HG03457 (cell line): ENCODE results near the gene SIPA1L3.
"Not testable (repeated sequence)": the region's sequence is repeated elsewhere in the genome, so short reads cannot be mapped to it uniquely, and the experiment has no call there.

Source experiments
- ATAC-seq: cut with Tn5 transposase; IDR thresholded peaks from one replicate; pipeline ENCODE4 v1.9.1; 2021; ENCODE audit warnings: moderate number of reproducible peaks; ENCODE audit not compliant: unreplicated experiment

Gene SIPA1L3

GRCh38 chr19:37914908-37915307, 7.9 kb downstream of the SIPA1L3 start:
- ATAC-seq: no peak

DNA sequence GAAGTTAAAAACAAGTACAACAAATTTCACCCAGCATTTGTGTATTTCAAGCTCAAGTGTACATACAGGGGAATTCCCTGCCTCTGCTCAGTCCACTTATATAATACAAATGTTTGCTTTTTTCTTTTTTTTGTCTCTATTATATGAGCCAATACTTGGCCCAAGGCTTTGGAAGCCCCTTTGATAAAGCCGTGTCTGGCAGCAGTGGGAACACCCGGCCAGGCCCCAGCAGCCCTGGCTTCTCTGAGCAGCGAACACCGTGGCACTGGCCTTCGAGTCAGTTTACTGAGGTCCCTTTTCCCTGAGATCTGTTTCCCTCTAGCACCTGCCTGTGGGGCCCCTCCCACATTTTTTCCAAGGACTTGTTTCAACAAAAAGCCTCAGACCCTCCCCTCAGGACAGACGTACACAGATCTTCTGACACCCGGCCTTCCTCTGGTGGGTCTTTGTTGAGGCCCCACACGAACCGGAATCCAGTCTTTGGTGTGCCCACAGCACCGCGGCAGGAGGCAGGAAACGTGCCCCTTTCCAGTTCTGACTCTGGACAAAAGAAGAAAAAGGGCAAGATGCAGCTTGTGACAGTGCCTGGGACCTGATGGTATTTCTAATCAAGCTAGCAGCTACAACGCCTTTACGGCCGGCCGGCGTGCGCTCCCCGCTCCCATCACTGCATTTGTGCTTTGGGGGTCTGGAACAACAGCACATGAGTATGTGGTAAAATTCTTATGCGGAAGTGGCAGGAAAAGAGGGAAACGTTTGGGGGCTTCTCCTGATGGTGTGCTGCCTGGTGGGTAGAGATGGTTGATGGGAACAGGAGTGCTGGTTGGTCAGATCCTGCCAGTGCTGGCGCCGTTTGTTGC, 13.8 kb downstream of the SIPA1L3 start:
- no peak for ATAC-seq

DNA sequence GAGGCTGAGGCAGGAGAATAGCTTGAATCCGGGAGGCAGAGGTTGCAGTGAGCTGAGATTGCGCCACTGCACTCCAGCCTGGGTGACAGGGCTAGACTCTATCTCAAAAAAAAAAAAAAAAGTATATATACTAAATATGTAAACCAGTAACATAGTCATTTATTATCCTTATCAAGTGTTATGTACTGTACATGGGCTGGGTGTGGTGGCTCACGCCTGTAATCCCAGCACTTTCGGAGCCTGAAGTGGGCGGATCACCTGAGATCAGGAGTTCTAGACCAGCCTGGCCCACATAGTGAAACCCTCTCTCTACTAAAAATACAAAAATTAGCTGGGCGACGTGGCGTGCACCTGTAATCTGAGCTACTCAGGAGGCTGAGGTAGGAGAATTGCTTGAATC, 17.6 kb downstream of the SIPA1L3 start:
- ATAC-seq: not testable (repeated sequence)

DNA sequence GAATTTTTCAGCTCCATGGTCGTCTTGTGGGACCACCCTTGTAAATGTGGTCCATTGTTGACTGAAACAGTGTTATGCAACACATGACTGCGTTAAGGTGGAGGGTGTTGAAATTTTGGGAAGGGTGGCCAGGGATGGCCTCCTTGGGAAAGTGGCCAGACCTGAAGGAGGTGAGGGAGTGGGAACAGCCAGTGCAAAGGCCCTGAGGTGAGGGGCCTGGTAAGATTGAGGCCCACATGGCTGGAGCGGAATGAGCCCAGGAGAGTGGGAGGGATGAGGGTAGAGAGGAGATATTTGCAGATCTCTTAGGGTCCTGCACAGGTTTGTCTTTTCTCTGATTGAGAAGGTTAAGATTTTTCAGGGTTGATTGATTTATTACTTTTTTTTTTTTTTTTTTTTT, 18.2 kb downstream of the SIPA1L3 start:
- ATAC-seq: no peak

DNA sequence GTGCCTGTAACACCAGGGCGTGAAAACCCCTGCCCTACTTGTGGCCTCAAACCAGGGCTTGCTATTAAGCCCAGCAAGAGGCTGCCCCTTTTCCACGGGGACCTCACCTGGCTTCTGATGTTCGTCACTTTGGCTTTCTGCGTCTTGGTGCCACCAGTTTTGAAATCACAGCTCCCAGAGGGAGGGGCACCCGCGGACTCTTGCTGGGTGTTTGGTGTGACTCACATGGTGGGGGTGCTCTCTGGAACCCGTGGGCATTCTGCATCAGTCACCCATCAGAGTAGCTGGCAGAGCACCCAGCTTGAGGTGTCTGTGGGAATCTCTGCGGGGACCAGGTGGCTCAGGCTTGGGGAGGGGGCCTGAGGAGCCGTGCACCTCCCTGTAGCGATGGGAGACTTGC, 19.2 kb downstream of the SIPA1L3 start:
- no peak for ATAC-seq

DNA sequence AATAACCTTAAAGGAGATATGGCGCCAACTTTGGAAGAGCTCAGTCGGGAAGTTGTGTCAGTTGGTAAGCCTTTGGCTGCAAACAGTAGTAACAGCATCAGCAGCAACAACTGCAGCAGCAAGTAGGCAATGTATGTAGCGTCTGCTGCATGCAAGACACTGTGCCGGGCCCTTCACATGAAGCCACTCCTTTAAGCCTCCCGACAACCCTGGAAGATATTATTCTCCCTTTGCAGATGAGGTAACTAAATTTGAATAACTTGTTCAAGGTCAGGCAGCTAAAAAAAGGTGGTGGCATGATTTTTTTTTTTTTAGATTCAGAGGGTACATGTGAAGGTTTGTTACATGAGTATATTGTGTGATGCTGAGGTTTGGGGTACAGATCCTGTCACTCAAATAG, 19.7 kb downstream of the SIPA1L3 start:
- no peak for ATAC-seq

GRCh38 chr19:37928527-37929286, 21.7 kb downstream of the SIPA1L3 start:
- peak; percentile 44 for ATAC-seq

- no peak for ATAC-seq
These were observed 22.4 kb downstream of the SIPA1L3 start for GRCh38 chr19:37929355-37929923.

GRCh38 chr19:37930416-37930815, 23.4 kb downstream of the SIPA1L3 start:
- no peak for ATAC-seq

- no peak for ATAC-seq
These were observed 25.1 kb downstream of the SIPA1L3 start for GRCh38 chr19:37931881-37932655.

DNA sequence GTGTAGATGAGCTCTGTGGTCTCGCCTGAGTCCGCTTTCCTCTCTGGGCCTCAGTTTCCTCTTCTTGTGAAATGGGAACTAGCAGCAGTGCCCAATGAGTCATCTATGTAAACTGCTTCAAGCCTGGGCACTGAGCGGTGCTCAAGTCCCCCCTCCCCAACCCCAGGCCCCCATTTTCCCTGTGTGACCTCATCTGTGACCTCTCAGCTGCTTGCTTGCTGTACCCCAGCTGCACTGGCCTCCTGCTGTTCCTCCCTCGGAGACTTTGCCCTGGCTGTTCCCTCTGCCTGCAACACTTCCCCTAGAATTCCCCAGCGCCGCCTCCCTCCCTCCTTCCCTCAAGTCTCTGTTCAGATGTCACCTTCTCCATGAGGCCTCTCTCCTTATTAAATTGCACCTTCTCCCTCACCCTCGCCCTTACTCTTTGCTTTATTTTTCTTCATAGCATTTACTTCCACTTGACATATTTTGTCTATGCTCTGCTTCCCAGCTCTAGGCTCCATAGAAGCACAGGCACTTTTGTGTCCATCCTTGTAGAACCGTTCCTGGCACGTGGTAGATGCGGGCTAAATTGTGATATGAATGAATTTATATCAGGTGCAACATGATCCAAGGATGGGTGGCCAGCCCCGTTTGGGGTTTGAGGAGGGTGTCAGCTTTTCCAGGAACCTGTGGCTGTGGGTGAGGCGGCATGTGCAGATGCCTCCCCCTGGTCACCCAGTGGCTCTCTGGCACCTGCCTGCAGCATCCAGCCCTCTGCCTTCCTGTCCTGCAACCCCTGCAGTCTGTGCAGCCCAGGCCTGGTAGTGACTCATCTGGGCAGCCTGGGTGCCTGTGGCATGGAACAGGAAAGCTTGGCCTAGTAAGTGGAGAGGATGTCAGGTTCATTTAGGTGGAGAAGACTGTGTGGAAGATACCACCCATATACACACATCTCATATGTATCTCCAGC, 26.3 kb downstream of the SIPA1L3 start:
- ATAC-seq: no peak

DNA sequence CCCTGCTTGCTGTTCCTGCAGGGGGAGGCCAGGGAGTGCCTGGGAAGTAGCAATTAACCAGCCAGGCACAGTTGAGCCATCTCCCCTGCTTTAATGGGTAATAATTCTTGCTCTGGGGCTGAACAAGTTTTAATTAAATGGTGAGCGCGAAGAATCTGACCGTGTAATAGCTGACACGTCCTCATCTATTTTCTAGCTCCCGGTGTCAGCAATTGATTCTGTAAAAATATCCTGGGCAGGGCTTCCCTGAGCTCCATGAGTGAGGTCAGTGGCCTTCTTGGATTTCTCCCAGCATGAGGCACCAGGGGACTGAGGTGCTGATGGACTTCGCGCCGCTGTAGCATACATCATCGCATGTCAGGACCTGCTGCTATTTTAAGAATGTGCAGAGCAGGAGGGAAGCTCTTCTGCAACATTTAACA, 26.9 kb downstream of the SIPA1L3 start:
- no peak for ATAC-seq

DNA sequence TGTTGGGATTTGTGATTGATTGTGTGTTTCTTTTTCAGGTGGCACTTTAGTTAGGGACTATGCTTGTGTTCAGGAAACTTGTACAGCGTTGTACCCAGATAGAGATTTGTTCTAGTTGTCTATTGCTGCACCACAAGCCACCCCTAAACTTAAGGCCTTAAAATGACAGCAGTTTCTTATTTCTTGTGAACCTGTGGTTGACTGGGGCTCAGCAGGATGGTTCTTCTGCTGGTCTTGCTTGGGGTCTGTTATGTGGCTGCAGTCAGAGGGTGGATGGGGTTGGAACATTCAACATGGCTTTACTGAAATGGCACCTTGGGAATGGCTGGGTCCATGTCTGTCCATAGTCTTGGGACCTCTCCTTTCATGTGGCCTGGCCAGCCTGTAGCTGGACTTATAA, 28.3 kb downstream of the SIPA1L3 start:
- ATAC-seq: no peak

- no peak for ATAC-seq
These were observed 29.2 kb downstream of the SIPA1L3 start for GRCh38 chr19:37936166-37936565.

- no peak for ATAC-seq
These were observed 29.9 kb downstream of the SIPA1L3 start for GRCh38 chr19:37936886-37937285.

GRCh38 chr19:37938353-37938752, 31.3 kb downstream of the SIPA1L3 start:
- no peak for ATAC-seq

DNA sequence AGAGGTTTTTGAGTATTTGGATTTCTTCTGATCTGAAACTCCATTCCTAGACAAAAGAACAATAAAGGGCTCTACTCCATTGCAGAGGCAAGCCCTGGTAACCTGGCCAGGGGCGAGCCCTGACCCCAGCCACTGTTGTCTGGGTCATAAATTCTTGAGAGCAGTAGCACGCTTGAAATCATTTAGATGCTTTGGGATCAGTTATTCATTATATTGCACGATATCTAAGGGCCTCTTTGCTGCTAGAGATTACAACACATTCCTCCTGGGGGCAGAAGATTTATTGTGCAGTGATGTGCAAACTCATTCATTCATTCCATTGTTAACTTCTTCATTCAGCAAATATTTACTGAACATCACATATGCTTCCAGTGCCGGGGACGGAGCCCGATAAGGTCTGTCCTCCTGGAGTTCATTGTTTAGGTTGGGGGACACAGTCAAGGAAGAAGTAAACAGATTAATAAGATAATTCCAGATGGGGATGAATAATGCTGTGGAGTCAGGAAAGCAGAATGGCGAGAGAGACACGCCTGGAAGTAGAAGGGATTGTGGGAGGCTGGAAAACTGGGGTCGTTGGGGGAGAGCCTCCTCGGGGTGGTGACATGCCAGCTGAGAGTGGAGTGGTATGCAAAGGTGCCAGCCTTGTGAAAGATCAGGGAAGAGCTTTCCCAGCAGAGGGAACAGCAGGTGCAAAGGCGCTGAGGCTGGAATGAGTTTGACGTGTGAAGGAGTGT, 34.9 kb downstream of the SIPA1L3 start:
- ATAC-seq: no peak

GRCh38 chr19:37942516-37942902, 35.5 kb downstream of the SIPA1L3 start:
- ATAC-seq: no peak

- no peak for ATAC-seq
These were observed 36.5 kb downstream of the SIPA1L3 start for GRCh38 chr19:37943480-37943879.
